AG08396 (cell line): ENCODE data around the gene NGEF.

ENCODE experiments used
- DNase-seq: peaks from one replicate; pipeline ENCODE4 v3.0.0; 2012; ENCODE audit warnings: low spot score, mixed read lengths

Gene NGEF

DNA sequence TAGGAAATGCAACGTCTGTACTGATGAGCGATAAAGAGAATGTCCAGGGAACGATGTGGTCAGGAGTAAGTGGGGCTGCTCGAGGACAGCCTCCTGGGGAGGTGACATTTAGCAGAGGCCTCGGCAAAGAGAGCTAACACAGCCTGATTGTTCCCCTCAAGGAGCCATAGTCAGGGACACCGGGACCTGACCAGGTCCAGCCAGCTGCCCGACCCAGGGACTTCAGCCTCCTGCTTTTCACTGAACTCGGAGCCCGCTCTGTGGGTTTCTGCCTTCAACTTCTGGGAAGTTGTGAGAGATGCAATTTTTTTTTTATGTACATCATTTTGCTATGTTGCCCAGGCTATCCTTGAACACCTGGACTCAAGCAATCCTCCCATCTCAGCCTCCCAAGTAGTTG lies 29.5 kb upstream of the NGEF start:
- DNase-seq = no peak

DNA sequence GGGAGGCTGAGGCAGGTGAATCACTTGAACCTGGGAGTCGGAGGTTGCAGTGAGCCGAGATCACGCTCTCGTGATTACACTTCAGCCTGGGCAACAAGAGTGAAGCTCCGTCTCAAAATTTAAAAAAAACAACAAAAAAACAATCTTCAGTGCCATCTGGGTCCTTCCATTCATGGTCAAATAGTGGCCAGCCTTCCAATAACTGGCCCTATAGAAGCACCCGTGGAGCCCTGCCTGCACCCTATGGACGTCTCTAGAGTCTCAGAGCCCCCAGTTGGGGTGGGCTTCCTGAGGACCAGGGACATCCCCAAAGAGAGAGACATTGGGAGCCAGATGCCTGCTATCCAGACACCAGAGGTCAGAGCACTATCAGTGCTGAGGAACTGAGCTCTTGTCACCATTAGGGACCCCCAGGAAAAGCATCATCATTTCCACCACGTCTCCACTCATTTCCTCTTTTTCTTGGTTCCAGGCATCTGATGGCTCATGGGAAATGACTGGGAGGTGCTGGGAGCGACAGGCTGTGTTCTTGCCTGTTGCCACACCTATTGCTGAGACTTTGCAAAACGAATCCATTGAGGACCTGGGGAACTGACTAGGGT lies 28.8 kb upstream of the NGEF start:
- no peak for DNase-seq

DNA sequence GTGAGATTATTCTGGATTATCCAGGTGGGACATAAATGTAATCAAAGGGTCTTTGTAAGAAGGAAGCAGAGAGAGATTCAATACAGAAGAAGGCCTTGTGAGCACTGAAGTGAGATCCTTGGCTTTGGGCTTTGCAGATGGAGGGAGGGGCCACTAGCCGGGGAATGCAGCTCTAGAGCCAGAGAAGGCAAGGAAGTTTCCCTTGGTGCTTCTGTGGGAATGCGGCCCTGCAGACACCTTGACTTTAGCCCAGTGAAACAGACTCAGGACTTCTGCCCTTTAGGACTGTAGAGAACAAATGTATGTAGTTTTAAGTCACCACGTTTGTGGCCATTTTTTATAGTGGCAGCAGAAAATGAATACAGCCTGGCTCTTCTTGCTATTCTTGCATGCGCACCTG lies 27.5 kb upstream of the NGEF start:
- DNase-seq = no peak

DNA sequence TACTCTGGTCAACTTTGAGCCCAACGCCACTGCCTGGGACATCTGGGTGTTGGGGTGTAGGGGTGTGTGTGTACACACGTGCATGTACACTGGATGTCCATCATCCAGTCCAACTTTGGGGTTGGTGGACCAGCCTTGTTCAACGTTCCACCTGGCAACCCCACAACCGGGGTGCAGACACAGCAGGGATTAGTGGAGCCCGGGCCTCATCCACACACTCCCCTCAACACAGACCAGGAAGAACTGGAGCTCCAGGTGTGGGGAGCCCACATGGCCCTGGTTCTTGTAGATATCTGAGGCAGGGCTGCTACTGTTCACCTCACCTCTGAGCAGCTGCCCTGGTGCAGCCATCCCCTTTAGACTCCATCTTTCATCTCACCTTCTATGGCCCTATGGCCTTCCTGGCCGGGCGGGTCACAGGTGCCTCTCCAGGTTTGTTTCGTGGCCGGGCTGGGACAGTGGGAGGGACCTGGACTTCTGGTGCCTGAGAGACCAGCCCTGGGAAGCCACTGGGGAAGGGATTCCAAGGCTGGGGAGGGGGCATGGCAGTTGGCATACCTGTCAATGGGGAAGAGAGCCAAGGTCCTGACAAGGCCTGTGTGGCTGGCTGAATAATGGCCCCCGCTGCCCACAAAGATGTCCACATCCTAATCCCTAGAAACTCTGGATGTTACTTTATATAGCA lies 26.9 kb upstream of the NGEF start:
- DNase-seq = no peak

DNA sequence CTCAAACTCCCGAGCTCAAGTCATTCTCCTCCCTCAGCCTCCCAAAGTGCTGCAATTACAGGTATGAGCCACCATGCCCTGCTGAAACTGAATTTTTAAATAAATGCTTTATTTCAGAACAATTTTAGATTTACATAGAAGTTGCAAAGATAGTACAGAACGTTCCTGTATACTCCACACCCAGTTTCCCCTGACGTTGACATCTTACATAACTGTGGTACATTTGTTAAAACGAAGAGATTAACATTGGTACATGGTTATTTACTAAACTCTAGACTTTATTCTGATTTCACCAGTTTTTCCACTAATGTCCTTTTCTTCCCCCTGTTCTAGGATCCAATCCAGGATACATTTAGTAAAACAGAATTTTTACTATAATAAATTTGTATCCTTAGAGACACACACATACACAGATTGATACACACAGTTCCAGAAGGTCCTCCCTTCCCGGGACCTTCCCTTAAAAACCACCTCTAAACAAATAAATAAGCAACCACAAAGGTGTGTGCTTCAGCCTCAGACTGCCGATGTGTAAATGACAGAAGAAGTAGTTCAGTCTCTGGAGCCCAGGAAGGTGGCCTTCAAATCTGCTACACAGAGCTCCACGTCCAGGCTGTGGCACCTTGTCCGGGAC lies 26.3 kb upstream of the NGEF start:
- no peak for DNase-seq

DNA sequence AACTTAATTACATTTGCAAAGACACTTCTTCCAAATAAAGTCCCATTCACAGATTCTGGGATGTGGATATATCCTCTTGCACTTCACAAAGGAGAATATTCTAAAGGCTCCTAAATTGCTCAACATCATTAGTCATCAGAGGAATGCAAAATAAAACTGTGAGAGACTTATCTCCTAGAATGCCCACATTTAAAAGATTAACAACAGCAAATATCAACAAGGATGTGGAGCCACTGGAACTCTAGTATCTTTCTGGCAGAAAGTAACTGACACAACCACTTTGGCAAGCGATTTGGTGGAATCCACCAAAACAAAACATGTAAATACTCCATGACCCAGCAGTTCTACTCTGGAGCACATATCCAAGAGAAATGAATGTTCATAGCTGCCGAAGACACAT lies 24.0 kb upstream of the NGEF start:
- DNase-seq = no peak

DNA sequence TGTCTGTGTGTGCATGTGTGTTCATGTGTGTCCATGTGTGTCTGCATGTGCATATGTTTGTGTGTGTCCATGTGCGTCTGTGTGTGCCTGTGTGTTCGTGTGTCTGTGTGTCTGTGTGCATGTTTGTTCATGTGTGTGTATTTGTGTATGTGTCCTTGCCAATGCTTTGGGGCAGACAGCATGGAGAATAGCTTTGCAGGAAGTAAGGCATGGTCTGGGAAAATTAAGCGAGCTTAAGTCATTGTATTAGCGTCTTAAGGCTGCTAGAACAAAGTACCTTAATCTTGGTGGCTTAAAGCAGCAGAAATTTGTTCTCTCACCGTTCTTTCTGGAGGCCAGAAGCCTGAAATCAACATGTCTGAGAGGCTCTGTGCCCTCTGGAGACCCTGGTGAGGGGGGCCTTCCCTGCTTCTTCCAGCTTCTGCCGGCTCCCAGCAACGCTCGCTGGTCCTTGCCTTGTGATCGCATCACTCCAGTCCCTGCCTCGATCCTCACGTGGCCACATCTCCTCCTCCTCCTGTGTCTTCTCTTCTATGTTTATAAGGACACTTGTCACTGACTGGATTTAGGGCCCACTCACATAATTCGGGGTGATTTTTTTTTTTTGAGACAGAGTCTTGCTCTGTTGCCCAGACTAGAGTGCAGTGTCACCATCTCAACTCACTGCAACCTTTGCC lies 23.2 kb upstream of the NGEF start:
- DNase-seq = no peak

DNA sequence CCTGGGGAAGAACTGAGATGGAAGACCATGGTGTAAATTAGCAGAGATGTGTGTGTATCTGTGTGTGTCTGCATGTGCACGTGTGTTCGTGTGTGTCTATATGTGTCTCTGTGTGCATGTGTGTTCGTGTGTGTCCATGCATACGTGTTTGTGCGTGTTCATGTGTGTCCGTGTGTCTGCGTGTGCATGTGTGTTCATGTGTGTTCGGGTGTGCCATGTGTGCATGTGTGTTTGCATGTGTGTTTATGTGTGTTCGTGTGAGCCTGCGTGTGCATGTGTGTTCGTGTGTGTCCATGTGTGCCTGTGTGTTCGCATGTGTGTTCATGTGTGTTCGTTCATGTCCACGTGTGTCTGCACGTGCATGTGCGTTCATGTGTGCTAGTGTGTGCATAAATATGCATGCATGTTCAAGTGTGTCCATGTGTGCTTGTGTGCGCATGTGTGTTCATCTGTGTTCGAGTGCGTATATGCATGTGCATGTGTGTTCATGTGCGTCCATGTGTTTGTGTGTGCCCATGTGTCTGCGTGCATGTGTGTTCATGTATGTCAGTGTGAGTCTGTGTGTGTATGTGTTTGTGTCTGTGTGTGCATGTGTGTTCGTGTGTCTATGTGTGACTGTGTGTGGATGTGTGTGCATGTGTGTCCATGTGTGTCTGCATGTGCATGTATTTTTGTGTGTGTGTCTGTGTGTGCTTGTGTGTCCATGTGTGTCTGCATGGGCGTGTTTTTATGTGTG lies 22.5 kb upstream of the NGEF start:
- DNase-seq = no peak

DNA sequence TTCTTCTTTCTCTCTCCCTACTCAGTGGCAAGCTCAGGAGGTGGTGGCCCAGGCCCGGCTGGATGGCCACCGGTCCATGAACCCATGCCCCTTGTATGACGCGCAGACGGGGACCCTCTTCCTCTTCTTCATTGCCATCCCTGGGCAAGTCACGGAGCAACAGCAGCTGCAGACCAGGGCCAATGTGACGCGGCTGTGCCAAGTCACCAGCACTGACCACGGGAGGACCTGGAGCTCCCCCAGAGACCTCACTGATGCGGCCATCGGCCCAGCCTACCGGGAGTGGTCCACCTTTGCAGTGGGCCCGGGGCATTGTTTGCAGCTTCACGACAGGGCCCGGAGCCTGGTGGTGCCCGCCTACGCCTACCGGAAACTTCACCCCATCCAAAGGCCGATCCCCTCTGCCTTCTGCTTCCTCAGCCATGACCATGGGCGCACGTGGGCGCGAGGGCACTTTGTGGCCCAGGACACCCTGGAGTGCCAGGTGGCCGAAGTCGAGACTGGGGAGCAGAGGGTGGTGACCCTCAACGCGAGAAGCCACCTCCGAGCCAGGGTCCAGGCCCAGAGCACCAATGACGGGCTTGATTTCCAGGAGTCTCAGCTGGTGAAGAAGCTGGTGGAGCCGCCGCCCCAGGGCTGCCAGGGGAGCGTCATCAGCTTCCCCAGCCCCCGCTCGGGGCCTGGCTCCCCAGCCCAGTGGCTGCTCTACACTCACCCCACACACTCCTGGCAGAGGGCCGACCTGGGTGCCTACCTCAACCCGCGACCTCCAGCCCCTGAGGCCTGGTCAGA lies 21.2 kb upstream of the NGEF start:
- no peak for DNase-seq

DNA sequence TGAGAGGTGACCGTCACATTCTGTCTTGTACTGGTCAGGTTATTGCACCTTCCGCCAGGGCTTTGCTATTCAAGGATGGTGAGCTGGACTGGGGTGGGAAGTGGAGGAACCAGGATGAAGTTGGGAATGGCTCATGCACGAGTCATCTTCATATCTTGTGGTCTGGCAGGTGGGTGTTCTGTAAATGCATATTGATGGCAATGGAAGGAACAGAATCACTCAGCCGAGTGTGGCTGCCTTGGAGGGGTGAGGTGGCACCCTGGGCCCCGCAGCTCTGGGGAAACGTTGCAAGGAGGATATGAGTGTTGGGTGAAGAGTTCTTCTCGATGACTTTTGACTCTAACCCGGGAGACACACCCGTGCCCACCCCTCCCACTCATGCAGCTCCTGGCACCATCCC lies 20.6 kb upstream of the NGEF start:
- no peak for DNase-seq

DNA sequence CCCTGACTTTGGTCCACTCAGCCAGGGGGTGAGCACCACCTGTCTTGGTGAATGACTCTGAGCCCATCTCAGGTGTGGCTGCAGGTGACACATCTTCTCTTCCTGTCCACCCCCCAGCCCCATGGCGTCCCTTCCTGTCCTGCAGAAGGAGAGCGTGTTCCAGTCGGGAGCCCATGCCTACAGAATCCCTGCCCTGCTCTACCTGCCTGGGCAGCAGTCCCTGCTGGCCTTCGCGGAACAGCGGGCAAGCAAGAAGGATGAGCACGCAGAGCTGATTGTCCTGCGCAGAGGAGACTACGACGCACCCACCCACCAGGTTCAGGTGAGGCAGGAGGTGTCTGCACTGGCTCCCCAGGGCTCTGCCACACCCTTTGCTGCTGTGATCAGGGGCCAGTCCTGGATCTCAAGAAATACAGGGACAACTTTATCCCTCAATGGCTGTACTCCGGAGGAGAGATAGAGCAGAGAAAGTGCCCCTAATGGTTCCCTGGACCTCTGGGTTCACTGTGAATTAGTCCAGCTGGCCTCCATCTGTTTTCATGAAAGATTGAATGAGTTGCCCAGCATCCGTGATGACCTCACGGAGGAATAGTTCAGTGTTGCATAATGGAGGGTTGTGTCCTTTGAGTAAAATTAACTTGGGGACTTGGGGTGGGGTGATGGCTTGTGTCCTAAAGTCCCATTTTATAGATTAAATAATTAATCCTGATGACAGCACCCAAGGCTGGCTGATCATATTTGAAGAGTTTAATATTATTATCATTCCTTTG lies 19.7 kb upstream of the NGEF start, which contains the start of gene NEU2:
Gene NEU2, plus strand, starts transcription at position 122 of the 770 bp plus-strand sequence. Its CDS starts 0 bp downstream, at position 122.
- DNase-seq = no peak

DNA sequence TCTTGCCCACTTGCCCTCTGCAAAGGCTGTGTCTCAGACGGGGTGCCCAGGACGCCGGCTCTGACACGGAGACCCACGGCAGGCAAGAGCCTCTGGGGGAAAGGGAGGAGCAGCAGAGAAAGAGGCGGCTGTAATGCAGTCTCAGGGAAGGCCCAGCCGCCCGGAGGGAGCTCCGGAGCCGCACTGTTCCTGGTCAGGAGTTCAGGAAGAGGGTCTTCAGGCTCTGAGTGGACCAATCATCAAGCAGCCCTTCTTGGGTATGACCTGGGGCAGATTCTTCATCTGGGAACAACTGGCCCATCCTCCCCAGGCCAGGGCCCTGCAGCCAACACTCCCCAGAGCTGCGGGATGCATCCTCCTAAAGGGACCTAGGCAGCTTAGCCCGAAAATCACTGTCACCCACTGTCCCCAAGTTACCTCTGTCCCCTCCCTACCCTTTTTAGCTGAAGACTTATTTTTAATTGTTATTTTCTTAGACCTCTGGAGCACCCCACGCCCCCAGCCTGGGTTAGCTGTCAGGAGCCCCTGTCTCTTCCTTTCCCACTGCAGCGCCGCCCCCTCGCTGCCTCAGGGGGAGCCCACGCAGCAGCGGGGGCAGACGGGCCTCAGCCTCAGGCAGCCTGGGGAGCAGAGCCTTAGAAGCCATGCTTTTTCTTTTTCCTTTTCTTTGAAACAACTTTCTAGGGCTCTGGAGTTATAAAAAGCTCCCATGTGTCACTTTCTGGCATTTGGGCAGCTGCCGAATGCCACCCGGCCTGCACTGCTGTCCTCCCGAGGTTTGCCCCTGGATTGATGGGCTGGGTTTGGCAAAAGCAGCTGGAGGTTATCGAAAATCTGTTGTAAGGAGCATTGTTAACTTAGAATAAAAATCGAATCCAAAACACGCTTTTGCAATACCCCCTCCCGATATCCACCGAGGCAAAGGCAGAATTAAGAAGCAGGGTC lies 18.8 kb upstream of the NGEF start:
- no peak for DNase-seq

DNA sequence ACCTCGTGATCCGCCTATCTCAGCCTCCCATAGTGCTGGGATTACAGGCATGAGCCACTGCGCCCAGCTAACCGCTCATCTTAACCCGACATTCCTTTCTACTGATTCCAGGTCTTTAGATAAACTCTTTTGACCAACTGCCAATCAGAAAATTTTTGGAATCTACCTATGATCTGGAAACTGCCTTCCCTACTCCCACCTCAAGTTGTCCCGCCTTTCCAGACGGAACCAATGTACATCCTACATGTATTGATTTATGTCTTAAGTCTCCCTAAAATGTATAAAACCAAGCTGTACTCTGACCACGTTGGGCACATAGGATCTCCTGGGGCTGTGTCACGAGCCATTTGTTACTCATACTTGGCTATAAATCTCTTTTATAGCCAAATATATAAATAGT lies 16.3 kb upstream of the NGEF start:
- DNase-seq = no peak

DNA sequence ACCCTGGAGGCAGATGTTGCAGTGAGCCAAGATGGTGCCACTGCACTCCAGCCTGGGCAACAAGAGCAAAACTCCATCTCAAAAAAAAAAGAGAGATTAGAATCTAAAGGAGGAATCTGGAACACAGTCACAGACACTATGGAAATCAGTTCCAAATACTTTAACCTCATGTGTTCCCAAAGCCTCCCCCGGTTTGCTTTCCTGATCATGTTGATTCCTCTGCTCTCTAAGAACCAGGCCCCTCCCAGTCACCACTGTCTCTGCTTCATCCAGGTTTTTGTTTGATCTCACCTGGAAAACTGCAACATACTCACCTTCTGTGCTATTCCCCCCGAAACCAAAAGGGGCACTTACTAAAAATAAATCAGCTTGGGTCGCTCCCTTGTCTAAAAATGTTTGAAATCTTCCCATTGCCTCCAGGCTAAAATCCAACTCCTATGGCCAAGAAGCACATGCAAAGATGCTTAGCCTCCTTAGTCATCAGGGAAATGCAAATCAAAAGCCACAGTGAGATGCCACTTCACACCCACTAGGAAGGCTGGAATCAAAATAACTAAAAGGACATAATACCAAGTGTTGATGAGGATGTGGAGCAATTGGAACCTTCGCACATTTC lies 13.2 kb upstream of the NGEF start:
- peak; percentile 31 for DNase-seq

DNA sequence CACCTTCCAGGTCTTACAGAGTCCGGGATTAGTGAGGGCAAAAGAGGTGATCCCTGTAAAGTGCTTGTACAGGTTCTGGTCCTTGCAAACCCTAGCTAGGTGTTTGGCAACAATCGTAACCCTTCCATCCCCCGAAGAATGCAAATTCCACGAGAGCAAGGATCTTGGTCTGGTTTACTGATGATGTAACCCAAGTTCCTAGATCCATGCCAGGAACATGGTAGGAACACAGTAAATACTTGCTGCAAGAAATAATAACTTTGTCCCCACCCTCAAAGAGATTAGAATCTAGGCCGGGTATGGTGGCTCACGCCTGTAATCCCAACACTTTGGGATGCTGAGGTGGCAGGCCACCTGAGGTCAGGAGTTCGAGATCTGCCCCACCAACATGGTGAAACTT lies 12.7 kb upstream of the NGEF start:
- no peak for DNase-seq

DNA sequence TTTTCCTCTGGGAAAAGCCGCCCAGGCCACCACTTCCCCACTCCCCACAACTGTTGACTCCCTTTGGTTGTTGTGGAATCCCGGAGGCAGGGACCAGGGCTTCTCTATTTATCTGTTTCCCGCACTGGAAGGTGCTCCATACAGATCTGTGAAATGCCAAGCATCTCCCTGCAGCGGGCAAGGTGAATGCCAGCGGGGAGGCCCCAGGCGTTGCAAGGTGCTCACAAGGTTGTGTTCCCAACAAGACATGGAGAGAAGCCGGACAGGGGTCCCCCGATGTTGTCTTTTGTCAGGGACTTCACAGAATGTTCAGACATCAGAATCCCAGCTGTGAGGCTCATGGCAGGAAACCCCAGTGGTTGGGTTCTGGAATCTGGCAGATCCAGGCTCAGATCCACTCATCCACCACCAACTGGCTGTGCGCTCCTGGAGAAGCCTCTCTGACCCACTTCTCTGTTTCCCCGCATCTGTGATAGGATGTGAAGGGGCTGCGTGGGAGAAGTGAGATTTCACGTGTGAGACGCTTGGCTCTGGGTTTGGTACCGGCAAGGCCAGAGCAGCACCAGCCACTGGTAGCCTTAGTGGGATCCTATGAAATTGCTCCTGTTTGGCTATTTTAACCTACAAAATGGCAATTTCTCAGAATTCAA lies 10.8 kb upstream of the NGEF start:
- DNase-seq = no peak

DNA sequence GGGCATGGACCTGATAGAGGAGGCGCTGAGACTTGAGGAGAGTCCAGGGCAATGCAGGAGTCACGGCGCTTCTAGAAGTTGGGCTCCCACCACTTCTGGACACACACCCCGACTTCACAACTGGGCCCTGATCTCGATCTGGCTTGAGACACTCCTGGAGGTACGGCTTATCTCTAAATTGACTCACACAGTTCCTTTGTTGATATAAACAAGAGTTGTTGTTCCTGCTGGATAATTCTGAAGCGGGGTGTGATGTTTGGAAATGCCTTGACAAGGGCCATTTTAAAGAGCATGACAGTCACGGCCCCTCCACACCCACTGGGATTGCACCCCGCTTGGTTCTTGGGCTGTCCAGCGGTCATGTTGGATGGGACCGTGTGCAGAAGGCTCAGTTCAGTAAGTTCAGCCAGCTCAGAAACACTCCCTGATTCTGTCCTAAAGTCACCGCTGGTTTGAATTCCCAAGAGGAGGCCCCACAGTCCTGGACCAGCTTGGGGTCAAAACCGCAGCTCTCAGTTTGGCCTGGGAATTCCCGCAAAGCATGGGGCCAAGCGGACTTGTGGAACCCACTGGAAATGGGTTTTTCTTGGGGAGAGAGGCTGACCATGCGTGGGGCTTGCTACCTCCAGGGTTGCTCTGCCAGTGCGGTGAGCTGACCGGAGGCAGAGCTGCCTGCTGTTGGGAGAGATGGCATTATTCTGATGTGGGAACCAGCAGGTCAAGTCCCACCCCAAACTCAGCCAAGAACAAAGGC lies 10.1 kb upstream of the NGEF start:
- DNase-seq = no peak

DNA sequence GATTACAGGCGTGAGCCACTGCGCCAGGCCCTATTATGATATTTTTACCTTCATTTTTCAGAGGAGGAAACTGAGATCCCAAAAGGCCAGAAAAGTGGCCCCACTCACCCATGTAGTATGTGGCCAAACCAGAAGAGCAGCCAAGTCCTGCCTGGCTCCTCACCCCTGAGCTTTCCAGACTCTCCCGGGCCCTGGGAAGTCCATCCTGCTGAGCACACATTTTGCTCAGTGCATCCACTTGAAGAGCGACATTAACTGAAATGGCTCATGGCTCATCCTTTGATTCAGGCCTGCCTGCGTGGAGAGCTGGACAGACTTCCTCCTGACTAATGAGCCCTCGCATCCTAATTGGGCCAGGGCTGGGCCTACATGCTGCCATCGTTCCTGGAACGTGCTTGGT lies 9.5 kb upstream of the NGEF start:
- DNase-seq = no peak
